NCI-H748 (cell line): ENCODE results near the gene C5orf52.
"Not testable (repeated sequence)": the region's sequence is repeated elsewhere in the genome, so short reads cannot be mapped to it uniquely, and the experiment has no call there.

ENCODE experiments used
- DNase-seq: peaks from one replicate; lab custom pipeline; 2025; ENCODE audit not compliant: unreplicated experiment; lab: John Stamatoyannopoulos, UW

Gene C5orf52

DNA sequence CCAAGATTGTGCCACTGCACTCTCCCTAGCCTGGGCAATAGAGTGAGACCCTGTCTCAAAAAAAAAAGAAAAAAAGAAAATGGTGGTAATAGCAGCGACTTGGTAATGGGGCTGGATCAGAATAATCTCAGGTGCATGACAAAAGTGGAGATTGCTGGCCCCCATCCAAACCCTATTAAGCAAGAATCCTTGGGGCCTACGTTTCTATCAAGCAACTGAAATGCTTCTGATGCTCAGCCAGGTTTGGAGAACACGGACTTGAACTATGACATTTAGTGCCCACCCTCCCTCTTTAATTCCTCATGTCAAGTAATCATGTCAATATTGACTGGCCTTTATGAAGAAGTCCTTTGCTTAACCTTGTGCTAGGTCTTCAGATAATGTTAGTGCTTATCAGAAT, 6.6 kb downstream of the C5orf52 start:
- no peak for DNase-seq

DNA sequence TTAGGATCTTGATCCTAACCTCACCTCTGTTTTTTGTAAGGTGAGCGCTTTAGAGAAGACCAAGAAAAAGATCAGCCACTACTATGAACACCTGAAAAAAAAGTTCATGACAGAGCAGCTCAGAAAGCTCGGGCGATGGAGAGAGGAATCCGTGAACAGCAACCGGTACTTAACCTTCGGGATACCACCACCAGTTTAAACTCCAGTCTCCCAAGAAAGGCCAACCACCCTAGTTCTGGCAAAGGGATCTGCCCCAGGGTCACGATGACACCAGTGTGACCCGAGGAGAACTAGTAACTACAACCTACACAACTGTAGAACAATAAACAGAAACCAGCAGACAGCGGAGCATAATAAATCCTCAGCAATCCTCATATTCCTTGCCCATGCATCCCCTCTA, 8.5 kb downstream of the C5orf52 start:
- no peak for DNase-seq

DNA sequence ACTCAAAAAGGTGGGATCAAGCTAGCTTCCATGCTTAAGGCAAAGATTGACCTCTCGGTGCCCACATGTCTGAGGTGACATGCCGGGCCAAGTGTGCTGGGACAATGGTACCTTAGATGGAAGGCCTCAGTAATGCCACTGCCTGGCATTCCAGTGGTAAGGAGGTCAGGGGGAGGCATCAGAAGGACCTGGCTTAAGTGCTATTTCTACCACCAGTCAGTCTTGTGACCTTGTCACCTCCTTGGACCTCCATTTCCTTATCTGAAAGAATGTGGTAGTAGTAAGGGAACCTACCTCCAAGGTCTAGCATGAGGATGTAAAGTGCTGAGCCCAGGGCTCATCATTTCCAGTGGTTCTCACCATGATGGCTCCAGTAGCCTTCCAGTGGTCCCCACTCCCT, 8.9 kb downstream of the C5orf52 start:
- no peak for DNase-seq

DNA sequence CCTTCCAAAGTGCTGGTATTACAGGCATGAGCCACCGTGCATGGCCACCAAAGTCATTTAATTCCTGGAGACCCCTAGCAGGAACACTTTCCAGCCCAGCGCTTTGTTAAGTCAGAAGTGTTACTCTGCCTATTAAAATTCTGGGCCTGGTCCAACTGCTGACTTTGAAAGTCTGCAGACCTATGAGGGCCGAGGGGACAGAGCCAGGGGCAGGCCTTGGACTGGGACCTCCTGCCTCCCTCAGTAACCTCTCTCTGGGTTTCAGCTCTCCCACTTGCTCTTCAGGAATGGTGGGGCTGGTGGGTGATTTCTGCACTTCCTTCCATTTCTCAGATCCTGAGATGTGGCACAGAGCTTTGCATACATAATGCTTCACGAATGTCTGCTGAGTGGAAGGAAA, 9.7 kb downstream of the C5orf52 start:
- no peak for DNase-seq

DNA sequence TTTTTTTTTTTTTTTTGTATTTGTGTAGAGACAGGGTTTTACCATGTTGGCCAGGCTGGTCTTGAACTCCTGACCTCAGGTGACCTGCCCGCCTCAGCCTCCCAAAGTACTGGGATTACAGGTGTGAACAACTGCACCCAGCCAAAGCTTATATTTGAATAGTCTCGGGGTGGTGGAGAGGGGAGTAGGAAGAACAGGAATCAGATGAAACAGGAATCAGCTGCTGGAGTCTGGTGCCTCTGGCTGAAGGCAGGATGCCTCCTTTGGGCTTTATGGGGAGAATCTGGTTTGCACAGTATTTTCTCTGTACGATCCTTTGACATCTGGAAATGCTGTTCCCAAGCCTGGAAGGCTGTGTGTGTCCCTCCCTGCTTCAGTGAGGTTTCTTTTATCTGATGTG, 10.9 kb downstream of the C5orf52 start:
- no peak for DNase-seq

DNA sequence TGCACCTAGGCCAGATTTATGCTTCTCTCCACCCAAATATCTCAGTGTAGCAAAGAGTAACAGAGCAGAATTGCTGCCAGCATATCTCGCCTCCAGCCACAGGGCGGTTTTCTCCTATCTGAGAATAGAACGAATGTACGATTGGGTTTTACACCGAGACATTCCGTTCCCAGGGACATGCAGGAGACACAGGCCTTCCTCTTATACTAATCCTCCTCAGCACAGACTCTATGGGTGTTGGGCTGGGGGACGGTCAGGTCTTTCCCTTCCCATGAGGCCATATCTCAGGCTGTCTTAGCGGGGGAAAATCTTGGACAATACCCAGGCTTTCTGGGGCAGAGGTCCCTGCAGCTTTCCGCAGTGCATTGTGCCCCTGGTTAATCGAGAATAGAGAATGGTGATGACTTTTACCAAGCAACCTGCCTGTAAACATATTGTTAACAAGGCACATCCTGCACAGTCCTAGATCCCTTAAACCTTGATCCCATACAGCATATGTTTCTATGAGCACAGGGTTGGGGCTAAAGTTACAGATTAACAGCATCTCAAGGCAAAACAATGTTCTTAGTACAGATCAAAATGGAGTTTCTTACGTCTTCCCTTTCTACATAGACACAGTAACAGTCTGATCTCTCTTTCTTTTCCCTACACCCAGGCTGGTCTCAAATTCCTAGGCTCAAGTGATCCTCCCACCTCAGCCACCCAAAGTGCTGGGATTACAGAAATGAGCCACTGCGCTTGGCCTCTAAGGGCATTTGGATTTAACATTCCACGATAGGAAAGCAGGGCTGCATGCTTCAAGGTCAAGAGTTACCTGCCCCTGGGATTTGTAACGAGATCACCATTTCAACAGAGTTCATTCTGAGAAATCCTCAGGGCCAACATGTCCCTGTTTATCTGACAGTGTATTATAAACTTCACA, 15.2 kb downstream of the C5orf52 start:
- DNase-seq, result not testable (repeated sequence)

DNA sequence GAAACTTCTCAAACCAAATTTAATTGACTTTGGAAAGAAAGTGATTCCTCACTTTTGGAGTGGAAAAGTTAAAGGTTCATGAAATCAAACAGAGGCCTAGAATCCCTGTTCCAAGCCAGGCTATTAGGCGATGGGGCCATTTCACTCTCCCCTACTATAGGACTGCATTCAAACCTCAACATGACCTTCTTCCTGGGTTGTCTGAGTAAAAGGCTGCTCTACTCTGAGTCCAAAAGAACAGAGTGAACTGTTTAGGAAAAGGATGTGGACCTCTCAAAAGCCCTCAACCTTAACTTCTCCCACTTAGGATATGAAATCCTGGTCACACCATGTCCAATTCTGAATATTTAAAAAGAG, 15.8 kb downstream of the C5orf52 start:
- DNase-seq, result no peak

DNA sequence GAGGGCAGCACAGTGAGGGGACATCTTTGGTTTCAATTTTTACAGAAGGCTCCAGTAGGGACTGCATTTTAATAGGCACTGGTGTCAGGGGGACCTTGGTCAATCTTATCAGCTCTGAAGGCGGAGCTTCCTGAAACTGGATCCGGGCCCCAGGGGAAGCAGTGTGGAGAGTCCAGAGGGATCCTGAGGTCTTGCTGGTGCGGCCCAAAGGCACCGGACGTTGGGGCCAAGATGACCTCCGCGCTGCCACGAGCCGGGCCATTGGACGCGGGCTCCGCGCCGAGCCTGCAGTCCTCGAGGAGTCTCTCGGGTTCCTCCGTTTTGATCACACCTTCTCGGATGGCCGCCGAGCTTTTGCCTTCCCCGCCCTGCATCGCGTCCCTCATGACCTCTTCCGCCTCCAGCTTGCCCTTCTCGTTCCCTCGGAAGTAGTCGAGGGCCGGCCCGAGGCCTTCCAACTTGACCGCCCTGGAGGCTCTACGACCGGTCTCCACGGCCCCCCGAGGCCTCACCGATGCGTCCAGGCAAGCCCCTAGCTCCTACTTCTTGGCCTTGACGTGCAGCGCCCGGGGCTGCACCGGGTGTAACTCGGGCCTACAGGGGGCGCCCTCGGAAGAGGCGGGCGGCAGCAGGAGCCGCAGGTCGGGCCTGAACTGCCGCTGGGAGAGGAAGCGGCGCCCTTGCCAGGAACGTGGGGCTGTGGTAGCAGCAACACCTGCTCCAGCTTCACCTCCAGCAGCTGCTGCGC, 18.8 kb downstream of the C5orf52 start:
- DNase-seq, result no peak

DNA sequence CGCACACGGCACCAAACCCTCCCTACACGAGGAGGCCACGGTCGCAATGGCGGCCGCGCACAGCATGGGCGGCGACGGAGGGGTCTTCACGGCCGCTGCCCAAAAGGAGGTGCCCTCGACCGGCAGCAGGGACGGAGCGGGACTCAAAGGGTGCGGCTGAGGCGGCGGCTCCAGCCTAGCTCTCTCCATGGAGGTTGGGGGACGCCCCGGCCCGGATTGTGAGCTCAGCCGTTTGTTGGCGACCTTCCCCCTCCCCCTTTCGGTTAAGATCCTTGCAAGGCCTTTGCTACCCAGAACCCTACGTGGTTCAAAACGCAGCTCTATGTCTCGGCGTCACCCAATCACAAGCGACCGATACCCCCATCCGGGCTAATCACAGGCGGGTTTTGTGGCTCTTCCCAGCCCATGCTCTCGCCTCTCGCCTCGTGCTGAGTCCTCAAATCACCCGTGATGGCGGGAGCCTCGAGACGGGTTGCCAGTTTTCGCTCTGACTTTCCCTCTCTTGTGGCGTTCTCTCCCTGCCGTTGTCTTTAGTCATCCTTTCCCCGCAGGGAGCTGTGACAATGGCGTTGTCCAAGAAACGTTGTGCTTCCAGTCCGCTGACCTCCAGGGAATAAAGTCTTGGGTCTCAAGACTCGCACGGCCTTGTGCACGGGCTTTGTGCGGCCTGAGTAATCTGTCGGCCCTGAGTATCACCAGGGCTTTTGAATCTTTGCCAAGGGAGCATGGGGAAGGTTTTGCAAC, 19.5 kb downstream of the C5orf52 start:
- no peak for DNase-seq

DNA sequence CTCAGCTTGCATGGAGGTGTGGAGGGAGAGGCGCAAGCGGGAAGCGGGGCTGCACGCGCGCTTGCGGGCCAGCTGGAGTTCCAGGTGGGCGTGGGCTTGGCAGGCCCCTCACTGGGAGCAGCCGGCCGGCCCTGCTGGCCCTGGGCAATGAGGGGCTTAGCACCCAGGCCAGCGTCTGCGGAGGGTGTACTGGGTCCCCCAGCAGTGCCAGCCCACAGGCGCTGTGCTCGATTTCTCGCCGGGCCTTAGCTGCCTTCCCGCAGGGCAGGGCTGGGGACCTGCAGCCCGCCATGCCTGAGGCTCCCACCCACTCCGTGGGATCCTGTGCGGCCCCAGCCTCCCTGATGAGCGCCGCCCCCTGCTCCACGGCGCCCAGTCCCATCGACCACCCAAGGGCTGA, 22.5 kb downstream of the C5orf52 start:
- not testable (repeated sequence) for DNase-seq

DNA sequence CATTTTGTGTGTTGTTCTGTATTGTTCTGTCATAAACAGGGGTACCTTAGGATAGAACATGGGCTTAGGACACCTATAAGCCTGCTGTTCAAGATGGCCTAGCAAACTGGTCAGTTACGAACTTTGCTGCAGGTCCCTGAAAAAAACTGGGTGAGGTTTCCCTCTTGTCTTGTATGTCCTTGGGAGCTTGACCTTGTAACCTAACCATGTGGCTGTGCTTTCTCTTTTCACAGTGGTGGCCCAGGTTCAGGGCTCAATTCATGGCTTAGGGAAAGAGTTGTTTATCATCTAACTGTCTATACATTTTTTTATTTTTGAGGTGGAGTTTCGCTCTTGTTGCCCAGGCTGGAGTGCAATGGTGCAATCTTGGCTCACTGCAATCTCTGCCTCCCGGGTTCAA, 24.8 kb downstream of the C5orf52 start:
- DNase-seq, result not testable (repeated sequence)

DNA sequence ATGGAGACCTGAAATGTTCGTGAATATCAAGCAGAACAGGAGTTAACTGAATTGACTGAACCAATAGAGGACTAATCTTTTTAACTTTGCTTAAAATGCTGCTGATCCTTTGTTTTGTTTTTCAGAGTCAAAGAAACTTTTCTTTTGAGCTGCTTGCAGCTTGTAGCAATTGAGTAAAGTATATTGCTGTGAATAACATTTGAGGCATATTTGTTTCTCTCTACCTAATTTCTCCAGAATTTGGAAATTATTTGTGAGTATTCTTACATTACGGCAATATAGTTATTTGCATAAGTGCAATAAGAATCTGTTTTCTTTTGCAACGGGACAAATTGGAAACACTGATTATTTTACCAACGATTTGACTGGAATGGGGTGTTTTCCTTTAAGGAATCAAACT, 27.3 kb downstream of the C5orf52 start:
- DNase-seq, result not testable (repeated sequence)

DNA sequence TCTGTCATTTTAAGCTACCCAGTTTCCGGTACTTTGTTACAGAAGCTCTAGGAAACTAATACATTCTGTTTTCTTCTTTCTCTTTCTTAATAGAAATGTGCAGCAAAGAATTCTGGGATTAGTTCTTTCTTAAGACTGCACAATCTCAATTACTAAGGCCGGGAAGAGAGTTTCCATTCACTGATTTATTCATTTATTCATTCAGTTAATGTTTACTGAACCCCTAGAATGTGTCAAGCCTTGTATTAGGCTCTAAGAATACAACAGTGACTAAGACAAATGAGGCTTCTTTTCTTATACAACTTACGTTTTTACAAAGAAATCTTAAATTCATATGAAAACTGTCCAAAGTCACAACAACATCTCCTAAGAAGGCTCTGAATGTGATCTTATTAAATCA, 32.4 kb downstream of the C5orf52 start:
- DNase-seq, result no peak

DNA sequence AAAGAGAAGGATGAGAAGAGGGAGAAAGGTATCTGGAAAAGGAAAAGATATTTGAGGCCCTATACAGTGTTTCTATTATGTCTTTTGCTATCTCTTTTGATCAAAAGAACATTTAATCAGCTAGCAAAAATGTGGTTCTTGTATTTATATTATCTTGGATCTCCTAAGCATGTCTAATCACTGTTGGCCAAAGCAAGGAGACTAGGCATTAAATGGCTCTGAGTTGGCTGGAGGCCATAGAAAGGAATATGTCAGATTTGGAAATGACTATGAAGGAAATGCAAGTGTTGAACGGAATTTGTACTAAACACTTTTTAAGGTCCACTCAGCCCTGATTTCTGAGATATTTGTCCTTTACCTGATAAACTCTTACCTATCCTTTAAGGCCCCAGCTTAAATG, 37.5 kb downstream of the C5orf52 start:
- no peak for DNase-seq

DNA sequence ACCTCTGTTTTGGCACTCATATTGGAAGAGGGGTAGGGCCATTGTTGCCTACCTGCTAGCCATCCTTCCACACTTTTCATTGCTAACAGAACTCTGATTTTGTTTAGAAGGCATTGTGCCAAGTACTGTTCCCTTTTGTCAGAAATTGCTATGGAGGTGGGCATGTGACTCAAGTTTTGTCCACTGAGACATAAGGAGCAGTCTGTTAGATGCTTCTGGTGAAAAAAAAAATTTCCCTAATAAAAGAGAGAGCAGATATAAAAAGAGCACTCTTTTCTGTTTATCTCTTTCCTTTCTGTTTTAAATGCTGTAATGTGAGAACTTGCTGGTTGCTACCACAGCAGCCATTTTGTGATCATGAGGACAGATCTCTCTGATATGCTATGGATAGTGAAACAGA, 38.0 kb downstream of the C5orf52 start:
- no peak for DNase-seq

DNA sequence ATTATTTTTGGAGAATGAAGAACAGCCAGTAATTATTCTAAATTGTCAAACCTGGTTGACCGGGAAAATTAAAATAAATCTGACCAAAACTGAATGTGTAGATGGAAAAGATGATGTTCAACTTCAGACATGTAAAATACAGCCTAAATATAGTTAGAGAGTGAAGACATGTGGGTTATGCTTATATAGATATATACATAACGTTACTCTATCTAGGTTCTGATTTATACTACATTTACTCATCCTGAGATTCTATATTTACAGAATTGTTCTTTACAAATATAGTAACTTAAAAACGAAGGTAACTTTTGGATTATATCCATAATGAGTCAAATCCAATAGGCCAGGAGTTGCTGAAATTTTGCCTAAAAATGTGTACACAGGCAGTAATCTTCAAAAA, 39.1 kb downstream of the C5orf52 start:
- DNase-seq, result no peak

DNA sequence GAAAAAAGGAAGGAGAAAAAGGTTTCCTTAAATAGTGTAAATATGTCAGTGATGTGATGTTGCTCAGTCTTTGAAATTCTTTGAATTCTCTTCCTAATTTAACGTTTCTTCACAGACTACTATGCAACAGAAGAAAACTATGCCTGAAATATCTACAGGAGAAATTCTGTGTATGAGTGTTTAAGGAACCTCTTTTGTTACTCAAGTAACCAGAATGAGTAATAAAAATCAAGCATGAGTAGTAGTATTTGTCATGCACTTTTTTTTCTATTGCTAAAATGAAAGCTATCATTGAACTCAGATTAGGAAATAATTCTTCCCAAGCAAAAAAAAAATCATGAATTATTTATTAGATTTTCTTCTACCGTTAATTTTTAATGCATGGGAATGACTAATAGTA, 39.5 kb downstream of the C5orf52 start:
- DNase-seq, result no peak

DNA sequence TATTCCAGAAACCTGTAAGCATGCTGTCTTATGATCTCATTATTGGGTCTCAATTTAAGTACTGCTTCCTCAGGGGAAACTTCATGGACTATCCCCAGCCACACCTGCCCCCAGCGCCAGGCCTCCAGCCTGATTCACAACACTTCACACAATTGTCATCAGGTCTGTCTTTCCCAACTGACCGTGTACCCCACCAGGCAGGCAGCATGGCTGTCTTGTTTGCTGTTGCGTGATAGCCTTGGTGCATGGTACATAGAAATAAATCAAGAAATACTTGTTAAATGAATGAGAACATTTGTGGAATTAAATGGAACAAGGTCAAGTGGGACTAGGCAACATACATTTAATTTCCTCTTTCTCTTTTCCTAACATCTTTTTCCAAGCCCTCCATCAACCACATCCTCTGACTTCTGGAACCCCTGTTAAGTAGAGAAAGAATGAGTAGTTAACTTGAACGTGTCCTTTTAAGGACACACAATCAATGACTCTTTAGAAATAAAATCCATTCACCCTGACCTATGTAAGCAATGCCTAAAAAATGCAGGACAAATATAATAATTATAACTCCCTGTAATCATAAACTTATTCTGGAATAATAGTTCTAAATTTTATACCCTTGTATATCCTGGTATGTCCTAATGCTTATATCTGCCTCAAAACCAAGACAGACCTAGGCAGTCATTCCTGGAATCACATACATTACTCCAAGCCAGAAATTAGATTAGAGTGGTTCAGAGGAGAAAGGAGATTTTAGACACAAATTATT, 42.7 kb downstream of the C5orf52 start:
- no peak for DNase-seq

DNA sequence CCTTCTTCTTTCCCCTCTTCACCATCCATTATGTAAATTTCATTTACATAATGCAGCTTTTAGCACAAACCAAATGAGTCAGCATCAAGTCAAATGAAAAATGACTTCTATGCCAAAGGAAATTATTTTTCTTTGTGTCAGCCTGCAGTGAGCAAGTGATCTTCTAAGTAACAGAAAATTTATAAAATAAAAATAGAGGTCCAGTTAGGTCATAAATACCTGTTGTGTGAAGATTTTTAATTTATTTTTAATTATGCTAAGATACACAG, 43.2 kb downstream of the C5orf52 start:
- DNase-seq, result no peak

DNA sequence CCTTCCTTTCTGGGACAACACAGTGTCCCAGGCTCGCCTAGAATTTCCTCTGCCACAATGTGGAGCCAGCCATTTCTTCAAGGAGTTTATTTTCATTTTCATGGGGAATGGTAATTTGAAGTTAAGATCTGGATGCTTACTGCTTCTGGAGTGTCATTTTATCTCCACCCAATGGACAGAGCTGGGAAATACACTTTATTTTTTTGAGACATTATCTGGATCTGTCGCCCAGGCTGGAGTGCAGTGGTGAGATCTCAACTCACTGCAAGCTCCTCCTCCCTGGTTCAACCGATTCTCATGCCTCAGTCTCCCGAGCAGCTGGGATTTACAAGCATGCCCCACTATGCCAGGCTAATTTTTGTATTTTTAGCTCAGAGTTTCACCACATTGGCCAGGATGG, 47.2 kb downstream of the C5orf52 start:
- peak; percentile 38 for DNase-seq

DNA sequence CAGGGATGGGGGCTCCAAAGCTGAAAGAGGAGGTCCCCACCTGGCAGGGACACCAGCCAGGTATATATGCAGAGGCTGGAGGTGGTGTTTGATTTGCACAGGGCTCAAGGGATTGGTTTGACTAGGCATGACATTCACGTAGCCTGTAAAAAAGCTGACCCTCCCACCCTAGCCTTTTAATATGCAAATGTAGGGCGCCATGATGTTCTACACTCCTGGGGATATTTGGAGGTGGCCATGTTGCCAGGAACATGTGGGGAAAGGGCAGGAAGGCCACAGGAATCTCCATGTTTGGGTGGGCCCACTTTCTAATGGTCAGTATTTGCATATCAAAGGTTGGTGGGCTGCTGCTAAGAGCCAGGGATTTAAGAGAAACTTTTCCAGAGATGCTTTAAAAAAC, 47.9 kb downstream of the C5orf52 start:
- DNase-seq, result no peak
